DND-41 (cell line): ENCODE measurements around the gene LRIT1.

Experiments
- ATAC-seq: fragments of 200-7000 bp; cut with Tn5 transposase; 3 replicates; pipeline ENCODE4 v1.9.1; 2021; ENCODE audit warnings: low read depth; ENCODE audit not compliant: insufficient read depth
- DNase-seq: peaks from one replicate; pipeline ENCODE4 v3.0.0-alpha.2; 2020
- H2AFZ ChIP-seq: 2 replicates; pipeline ENCODE4 v1.6.0; 2012; ENCODE audit warnings: low read depth, low read length
- H3K27ac ChIP-seq: 2 replicates; pipeline ENCODE4 v1.5.1; 2012; ENCODE audit warnings: low read length, inconsistent platforms
- H3K27me3 ChIP-seq: fragments of 200-600 bp; sonication (generic); 2 replicates; pipeline ENCODE4 v1.6.0; 2012; ENCODE audit warnings: low read length, mild to moderate bottlenecking, inconsistent platforms; ENCODE audit not compliant: insufficient read depth, poor library complexity
- H3K36me3 ChIP-seq: 2 replicates; pipeline ENCODE4 v1.5.1; 2012; ENCODE audit warnings: low read length, inconsistent platforms; ENCODE audit not compliant: insufficient read depth
- H3K4me1 ChIP-seq: 2 replicates; pipeline ENCODE4 v1.5.1; 2012; ENCODE audit warnings: mild to moderate bottlenecking, low read length; ENCODE audit not compliant: insufficient read depth
- H3K4me2 ChIP-seq: 2 replicates; pipeline ENCODE4 v1.6.0; 2012; ENCODE audit warnings: mild to moderate bottlenecking, moderate library complexity, low read length, inconsistent platforms; ENCODE audit not compliant: insufficient read depth
- H3K4me3 ChIP-seq, 2 experiments: fragments of 200-600 bp in 1 of 2; shearing (Covaris generic) in 1 of 2; 2 replicates each; pipeline ENCODE4 v1.5.1; 2012 to 2016; ENCODE audit warnings: inconsistent platforms in 2 of 2, low read length in 2 of 2, mild to moderate bottlenecking in 2 of 2, low read depth in 1 of 2, moderate library complexity in 1 of 2
- H3K79me2 ChIP-seq: 2 replicates; pipeline ENCODE4 v1.6.0; 2012; ENCODE audit warnings: low read length, inconsistent platforms; ENCODE audit not compliant: insufficient read depth
- H3K9ac ChIP-seq: 2 replicates; pipeline ENCODE4 v1.6.0; 2012; ENCODE audit warnings: low read depth, mild to moderate bottlenecking, inconsistent platforms, low read length, moderate library complexity
- H3K9me3 ChIP-seq: 2 replicates; pipeline ENCODE4 v1.5.1; 2012; ENCODE audit warnings: low read length, moderate library complexity, mild to moderate bottlenecking, inconsistent platforms; ENCODE audit not compliant: insufficient read depth, severe bottlenecking
- H4K20me1 ChIP-seq: 2 replicates; pipeline ENCODE4 v1.6.0; 2012; ENCODE audit warnings: low read length; ENCODE audit not compliant: insufficient read depth
- CTCF ChIP-seq: IDR thresholded peaks from 2 replicates; pipeline ENCODE4 v1.5.1; 2012; ENCODE audit warnings: borderline replicate concordance, low read length, moderate library complexity, mild to moderate bottlenecking; ENCODE audit not compliant: poor library complexity, severe bottlenecking; ENCODE audit errors: extremely low read depth
- EZH2 ChIP-seq: IDR thresholded peaks from 3 replicates; pipeline ENCODE4 v1.6.1; 2012; ENCODE audit warnings: borderline replicate concordance, low read depth, mild to moderate bottlenecking, moderate library complexity, low read length, inconsistent platforms; ENCODE audit not compliant: severe bottlenecking

LRIT1 gene

GRCh38 chr10:84205049-84205852 is 36.1 kb downstream of the LRIT1 start:
- no peak overlapping the region for H3K4me2 ChIP-seq
- H2AFZ ChIP-seq: no peak overlapping the region
- peaks cover 3% of the 10 kb centered on the region for H3K27me3 ChIP-seq
- H3K9ac ChIP-seq: no peak overlapping the region
- ATAC-seq (peak; percentile 85), DNase-seq (peak; percentile 53)
- no peak overlapping the region for H3K4me3 ChIP-seq
- TF ChIP-seq EZH2 (no peak), CTCF (peak; percentile 82)
- no peak overlapping the region for H3K27ac ChIP-seq
- H3K36me3 ChIP-seq: no peaks in the 10 kb centered on the region
- no peaks in the 10 kb centered on the region for H4K20me1 ChIP-seq
- H3K79me2 ChIP-seq: no peaks in the 10 kb centered on the region
- H3K9me3 ChIP-seq: no peaks in the 10 kb centered on the region
- no peaks in the 10 kb centered on the region for H3K4me1 ChIP-seq

GRCh38 chr10:84204610-84205009 is 36.7 kb downstream of the LRIT1 start:
- no peaks in the 10 kb centered on the region for H3K9me3 ChIP-seq
- DNase-seq: no peak

GRCh38 chr10:84204122-84204521 is 37.2 kb downstream of the LRIT1 start:
- Histone ChIP-seq H3K79me2 (no peaks in the 10 kb centered on the region), H4K20me1 (no peaks in the 10 kb centered on the region), H3K4me1 (no peaks in the 10 kb centered on the region), H3K9me3 (no peaks in the 10 kb centered on the region), H2AFZ (no peak overlapping the region), H3K36me3 (no peaks in the 10 kb centered on the region), H3K4me3 (no peak overlapping the region), H3K27ac (no peak overlapping the region), H3K9ac (no peak overlapping the region), H3K4me2 (no peak overlapping the region), H3K27me3 (peaks cover 3% of the 10 kb centered on the region)
- TF ChIP-seq EZH2 (no peak), CTCF (peak; percentile 45)
- DNase-seq (no peak), ATAC-seq (no peak)

More at GRCh38 chr10:84204610-84205009, 36.7 kb downstream of the LRIT1 start:
- Histone ChIP-seq H3K4me2 (no peak overlapping the region), H3K27me3 (peaks cover 3% of the 10 kb centered on the region), H4K20me1 (no peaks in the 10 kb centered on the region), H3K4me1 (no peaks in the 10 kb centered on the region), H2AFZ (no peak overlapping the region), H3K9ac (no peak overlapping the region), H3K27ac (no peak overlapping the region), H3K36me3 (no peaks in the 10 kb centered on the region), H3K4me3 (no peak overlapping the region), H3K79me2 (no peaks in the 10 kb centered on the region)
- no peak for ATAC-seq
- TF ChIP-seq EZH2 (no peak), CTCF (no peak)
